Uterus (tissue), 2 donors: ENCODE results near the gene KCTD14.

Experiments used
- POLR2A ChIP-seq, 2 donors: fragments of 450-650 bp; IDR thresholded peaks; one replicate each; pipeline ENCODE4 v1.6.1; 2016; ENCODE audit warnings: antibody characterized with exemption in 2 of 2, mild to moderate bottlenecking in 1 of 2, moderate library complexity in 1 of 2
- TF ChIP-seq, protein P1 (sequence below), 4 experiments: fragments of 200-600 bp in 2 of 4; fragments of 450-650 bp in 2 of 4; sonication (generic) in 2 of 4; IDR thresholded peaks; one replicate each; pipeline ENCODE4 v1.5.1; 2016 to 2019; ENCODE audit warnings: antibody characterized with exemption in 4 of 4, mild to moderate bottlenecking in 2 of 4, moderate library complexity in 1 of 4

DNA sequence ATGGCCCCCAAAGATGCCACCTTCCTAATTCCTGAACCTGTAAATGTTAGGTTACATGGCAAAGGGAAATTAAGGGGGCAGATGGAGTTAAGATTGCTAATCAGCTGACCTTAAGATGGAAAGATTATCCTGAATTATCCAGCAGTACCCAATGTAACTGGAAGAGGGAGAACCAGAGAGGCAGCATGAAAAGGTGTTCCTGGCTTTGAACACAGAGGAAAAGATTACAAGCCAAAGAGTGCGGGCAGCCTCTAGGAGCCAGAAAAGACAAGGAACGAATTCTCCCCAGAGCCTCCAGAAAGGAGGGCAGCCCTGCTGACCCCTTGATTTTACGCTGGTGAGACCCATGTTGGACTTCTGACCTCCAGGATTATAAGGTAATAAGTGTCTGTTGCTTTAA lies 25.5 kb upstream of the KCTD14 start:
- TF ChIP-seq, protein P1, sequence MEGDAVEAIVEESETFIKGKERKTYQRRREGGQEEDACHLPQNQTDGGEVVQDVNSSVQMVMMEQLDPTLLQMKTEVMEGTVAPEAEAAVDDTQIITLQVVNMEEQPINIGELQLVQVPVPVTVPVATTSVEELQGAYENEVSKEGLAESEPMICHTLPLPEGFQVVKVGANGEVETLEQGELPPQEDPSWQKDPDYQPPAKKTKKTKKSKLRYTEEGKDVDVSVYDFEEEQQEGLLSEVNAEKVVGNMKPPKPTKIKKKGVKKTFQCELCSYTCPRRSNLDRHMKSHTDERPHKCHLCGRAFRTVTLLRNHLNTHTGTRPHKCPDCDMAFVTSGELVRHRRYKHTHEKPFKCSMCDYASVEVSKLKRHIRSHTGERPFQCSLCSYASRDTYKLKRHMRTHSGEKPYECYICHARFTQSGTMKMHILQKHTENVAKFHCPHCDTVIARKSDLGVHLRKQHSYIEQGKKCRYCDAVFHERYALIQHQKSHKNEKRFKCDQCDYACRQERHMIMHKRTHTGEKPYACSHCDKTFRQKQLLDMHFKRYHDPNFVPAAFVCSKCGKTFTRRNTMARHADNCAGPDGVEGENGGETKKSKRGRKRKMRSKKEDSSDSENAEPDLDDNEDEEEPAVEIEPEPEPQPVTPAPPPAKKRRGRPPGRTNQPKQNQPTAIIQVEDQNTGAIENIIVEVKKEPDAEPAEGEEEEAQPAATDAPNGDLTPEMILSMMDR (IDR thresholded peaks at IDR 0.05), result no peak
- TF ChIP-seq POLR2A (IDR thresholded peaks at IDR 0.05), result no peak
